BJ (cell line): ENCODE results near the gene HSF4. TPM values are rescaled to one million over a fixed set of nuclear protein-coding genes. Genes with fewer than 3 reads are reported as not detected.

Source experiments
- CTCF ChIA-PET: fragments of 350-600 bp; formaldehyde crosslinking; extraction: SDS; loops from one replicate; lab custom pipeline; 2021; ENCODE audit warnings: antibody characterized with exemption, inconsistent platforms; lab: Yijun Ruan, JAX
- POLR2A ChIA-PET: fragments of 300-600 bp; sonication (Branson Sonifier 250); formaldehyde crosslinking; extraction: SDS; loops from one replicate; lab custom pipeline; 2021; ENCODE audit warnings: antibody characterized with exemption; lab: Charles Lee
- DNase-seq: peaks from one replicate; pipeline ENCODE4 v3.0.0-alpha.2; 2011; ENCODE audit warnings: low read depth
- H3K27me3 ChIP-seq: 2 replicates; pipeline ENCODE4 v1.6.0; 2011; ENCODE audit warnings: low read length; ENCODE audit not compliant: control insufficient read depth, insufficient read depth
- H3K36me3 ChIP-seq: 2 replicates; pipeline ENCODE4 v1.5.1; 2011; ENCODE audit warnings: low read length; ENCODE audit not compliant: control insufficient read depth, insufficient read depth
- H3K4me3 ChIP-seq: 2 replicates; pipeline ENCODE4 v1.5.1; 2011; ENCODE audit warnings: low read depth, mild to moderate bottlenecking, control low read depth, low read length
- polyA plus RNA-seq: library from polyadenylated mRNA; depleted of rRNA; stranded (reverse); fragments of >200 nt; gene quantifications from 2 replicates; pipeline ENCODE4 v1.2.3, GENCODE V29; 2011
- TF ChIP-seq, protein P1 (sequence below): IDR thresholded peaks from 2 replicates; pipeline ENCODE4 v1.5.1; 2011; ENCODE audit warnings: low read depth, mild to moderate bottlenecking, control low read depth, inconsistent platforms, low read length, moderate library complexity; ENCODE audit not compliant: insufficient read depth

Gene HSF4
- polyA plus RNA-seq, 1 experiment: 4.1 TPM

DNA sequence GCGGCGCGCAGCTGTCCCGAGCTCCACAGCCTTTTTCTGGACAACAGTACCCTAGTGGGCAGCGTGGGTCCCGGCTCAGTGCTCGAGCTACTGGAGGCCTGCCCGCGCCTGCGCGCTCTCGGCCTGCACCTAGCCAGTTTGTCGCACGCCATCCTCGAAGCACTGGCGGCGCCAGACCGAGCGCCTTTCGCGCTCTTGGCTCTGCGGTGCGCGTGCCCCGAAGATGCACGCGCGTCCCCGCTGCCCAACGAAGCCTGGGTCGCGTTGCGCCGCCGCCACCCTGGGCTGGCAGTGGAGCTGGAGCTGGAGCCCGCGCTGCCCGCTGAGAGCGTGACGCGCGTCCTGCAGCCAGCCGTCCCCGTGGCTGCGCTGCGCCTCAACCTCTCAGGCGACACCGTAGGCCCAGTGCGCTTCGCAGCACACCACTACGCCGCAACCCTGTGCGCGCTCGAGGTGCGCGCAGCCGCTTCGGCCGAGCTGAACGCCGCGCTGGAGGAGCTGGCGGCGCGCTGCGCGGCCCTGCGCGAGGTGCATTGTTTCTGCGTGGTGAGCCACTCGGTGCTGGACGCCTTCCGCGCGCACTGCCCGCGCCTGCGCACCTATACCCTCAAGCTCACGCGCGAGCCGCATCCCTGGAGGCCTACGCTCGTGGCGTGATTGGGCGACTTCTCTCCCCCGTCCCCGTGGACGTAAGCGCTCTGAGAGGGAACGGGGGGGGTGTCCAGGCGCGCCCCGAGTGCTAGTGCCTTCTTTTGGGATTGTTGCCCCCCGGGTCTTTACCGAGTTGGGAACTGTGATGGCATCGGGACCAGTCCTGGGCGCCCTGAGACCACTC lies 1.2 kb upstream of the HSF4 start:
- Histone ChIP-seq H3K36me3 (no peaks in the 10 kb centered on the region), H3K4me3 (no peak overlapping the region), H3K27me3 (peaks cover 18% of the 10 kb centered on the region)
- TF ChIP-seq, protein P1, sequence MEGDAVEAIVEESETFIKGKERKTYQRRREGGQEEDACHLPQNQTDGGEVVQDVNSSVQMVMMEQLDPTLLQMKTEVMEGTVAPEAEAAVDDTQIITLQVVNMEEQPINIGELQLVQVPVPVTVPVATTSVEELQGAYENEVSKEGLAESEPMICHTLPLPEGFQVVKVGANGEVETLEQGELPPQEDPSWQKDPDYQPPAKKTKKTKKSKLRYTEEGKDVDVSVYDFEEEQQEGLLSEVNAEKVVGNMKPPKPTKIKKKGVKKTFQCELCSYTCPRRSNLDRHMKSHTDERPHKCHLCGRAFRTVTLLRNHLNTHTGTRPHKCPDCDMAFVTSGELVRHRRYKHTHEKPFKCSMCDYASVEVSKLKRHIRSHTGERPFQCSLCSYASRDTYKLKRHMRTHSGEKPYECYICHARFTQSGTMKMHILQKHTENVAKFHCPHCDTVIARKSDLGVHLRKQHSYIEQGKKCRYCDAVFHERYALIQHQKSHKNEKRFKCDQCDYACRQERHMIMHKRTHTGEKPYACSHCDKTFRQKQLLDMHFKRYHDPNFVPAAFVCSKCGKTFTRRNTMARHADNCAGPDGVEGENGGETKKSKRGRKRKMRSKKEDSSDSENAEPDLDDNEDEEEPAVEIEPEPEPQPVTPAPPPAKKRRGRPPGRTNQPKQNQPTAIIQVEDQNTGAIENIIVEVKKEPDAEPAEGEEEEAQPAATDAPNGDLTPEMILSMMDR: no peak
- no peak for DNase-seq
- ChIA-PET POLR2A (no interaction called here), CTCF (interaction anchor here (0.6 to 7.1 kb wide), 7 partner anchors 8 to 200 kb away, joined by 3 to 36 read pairs (median 3); no protein-coding TSS in a partner anchor)

GRCh38 chr16:67163999-67164558 lies 466 bp upstream of the HSF4 start:
- ChIA-PET POLR2A (no interaction called here), CTCF (interaction anchor here (0.9 to 7.1 kb wide), 2 partner anchors 9 to 11 kb away, joined by 3 to 36 read pairs; no protein-coding TSS in a partner anchor)
- TF ChIP-seq, protein P1: no peak
- no peak for DNase-seq
- H3K36me3 ChIP-seq: no peaks in the 10 kb centered on the region
- H3K27me3 ChIP-seq: peaks cover 18% of the 10 kb centered on the region
- peak overlapping the region; percentile 9 for H3K4me3 ChIP-seq

DNA sequence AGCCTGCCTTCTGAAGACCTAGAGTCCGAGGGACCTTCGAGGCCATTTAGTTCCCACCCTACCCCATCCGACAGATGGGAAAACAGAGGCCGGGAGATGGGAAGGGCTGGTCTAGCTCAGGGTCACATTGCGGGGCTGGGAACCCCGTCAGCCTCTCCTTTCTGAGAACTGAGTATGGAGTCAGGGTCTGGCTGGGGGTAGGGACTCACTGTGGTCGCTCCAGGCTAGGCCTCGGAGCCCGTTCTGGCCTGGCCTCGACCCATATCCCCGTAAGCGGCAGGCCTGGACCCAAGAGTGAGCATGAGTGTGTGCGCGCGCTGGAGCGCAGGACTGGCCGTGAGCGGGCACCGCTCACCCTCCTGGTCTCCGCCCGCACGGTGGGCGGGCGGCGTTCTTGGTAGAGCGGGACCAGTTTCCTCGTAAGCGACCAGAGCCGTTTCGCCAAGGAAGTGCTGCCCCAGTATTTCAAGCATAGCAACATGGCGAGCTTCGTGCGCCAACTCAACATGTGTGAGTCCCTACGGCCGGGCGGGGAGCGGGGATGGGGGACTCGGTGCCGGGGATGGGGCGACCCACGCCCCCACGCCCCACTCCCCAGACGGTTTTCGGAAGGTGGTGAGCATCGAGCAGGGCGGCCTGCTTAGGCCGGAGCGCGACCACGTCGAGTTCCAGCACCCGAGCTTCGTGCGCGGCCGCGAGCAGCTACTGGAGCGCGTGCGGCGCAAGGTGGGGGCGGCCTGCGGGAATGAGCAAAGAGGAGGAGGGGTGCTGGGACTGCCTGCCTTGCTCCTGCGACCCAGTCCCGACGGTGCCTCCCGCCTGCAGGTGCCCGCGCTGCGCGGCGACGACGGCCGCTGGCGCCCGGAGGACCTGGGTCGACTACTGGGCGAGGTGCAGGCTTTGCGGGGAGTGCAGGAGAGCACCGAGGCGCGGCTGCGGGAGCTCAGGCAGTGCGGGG lies 855 bp downstream of the HSF4 start:
- TF ChIP-seq, protein P1: no peak
- Histone ChIP-seq H3K4me3 (no peak overlapping the region), H3K27me3 (peaks cover 18% of the 10 kb centered on the region), H3K36me3 (no peaks in the 10 kb centered on the region)
- no peak for DNase-seq
- ChIA-PET CTCF (interaction anchor here (1.0 to 7.1 kb wide), 4 partner anchors 10 to 207 kb away, joined by 3 to 36 read pairs (median 4); no protein-coding TSS in a partner anchor), POLR2A (no interaction called here)

GRCh38 chr16:67166110-67166547 lies 1.6 kb downstream of the HSF4 start:
- DNase-seq: no peak
- Histone ChIP-seq H3K27me3 (peaks cover 18% of the 10 kb centered on the region), H3K36me3 (no peaks in the 10 kb centered on the region), H3K4me3 (no peak overlapping the region)
- ChIA-PET CTCF (interaction anchor here (1.0 to 7.1 kb wide), 4 partner anchors 9 to 207 kb away, joined by 3 to 36 read pairs (median 4); no protein-coding TSS in a partner anchor), POLR2A (no interaction called here)
- TF ChIP-seq, protein P1: no peak
